ENCODE data around the gene ATP12A. TPM values are rescaled to one million over a fixed set of nuclear protein-coding genes. Genes with fewer than 3 reads are reported as not detected.

The ATP12A gene
- total and polyA plus RNA-seq, 2 experiments from 2014 or later = 0.07 to 0.31 TPM

DNA sequence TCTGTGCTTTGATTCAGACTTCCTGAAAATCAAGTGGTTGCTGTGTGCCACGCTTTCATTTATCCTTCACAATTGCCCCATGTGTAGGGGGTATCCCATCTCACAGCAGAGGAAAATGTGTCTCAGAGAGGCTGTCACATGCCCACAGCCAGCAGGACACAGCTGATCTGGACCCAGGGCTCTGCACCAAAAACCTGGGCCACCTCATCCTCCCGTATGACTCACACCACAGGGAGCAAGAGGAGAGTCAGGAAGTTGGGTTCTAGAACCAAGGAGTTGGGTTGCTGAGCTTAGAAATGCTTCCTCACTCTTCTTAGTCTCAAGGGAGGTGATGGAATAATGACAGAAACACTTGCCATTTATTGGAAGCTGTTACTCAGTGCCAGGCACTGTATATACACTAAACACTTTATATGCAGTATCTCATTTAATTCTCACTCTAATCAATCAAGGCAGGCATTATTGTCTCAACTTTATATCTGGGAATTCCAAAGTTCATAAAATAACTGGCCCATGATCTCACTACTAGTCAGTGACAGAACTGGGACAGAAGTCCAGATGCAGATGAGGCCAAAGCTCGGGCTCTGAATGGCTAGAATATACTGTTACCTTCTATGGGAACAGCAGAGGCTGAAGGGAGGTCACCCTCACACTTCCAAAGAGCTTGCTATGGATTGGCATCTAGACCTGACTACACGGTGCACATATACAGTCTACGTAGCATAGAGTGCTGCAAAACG is 47.7 kb upstream of the ATP12A start:
- H3K36me3 ChIP-seq (replicated peaks; ENCODE audit: insufficient read depth, low read depth) = no peaks in the 10 kb centered on the region
- no peaks in the 10 kb centered on the region for H4K20me1 ChIP-seq (ENCODE audit: insufficient read depth, poor library complexity, severe bottlenecking)
- TF ChIP-seq, protein P1, sequence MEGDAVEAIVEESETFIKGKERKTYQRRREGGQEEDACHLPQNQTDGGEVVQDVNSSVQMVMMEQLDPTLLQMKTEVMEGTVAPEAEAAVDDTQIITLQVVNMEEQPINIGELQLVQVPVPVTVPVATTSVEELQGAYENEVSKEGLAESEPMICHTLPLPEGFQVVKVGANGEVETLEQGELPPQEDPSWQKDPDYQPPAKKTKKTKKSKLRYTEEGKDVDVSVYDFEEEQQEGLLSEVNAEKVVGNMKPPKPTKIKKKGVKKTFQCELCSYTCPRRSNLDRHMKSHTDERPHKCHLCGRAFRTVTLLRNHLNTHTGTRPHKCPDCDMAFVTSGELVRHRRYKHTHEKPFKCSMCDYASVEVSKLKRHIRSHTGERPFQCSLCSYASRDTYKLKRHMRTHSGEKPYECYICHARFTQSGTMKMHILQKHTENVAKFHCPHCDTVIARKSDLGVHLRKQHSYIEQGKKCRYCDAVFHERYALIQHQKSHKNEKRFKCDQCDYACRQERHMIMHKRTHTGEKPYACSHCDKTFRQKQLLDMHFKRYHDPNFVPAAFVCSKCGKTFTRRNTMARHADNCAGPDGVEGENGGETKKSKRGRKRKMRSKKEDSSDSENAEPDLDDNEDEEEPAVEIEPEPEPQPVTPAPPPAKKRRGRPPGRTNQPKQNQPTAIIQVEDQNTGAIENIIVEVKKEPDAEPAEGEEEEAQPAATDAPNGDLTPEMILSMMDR (IDR thresholded peaks at IDR 0.05; ENCODE audit: poor library complexity) = no peak
- TF ChIP-seq EZH2 (IDR thresholded peaks at IDR 0.05; ENCODE audit: borderline replicate concordance) (no peak), EZH2phosphoT487 (IDR thresholded peaks at IDR 0.05; ENCODE audit: low read depth, severe bottlenecking, unreplicated experiment) (no peak)
- no peaks in the 10 kb centered on the region for H3K9me2 ChIP-seq (replicated peaks; ENCODE audit: insufficient read depth)
- no peaks in the 10 kb centered on the region for H3K27me3 ChIP-seq
- no peak for DNase-seq (ENCODE audit: low spot score)
- H3K4me1 ChIP-seq (ENCODE audit: insufficient read depth) = no peaks in the 10 kb centered on the region
- no peak overlapping the region for H3K4me2 ChIP-seq
- no peak overlapping the region for H3K4me3 ChIP-seq
- no peak overlapping the region for H3K27ac ChIP-seq
- H3K9me3 ChIP-seq (ENCODE audit: low read depth) = no peaks in the 10 kb centered on the region
- 87% methylated on average over 6 of the region's 6 CpGs for WGBS (ENCODE audit: low lambda C conversion rate, missing lambda C conversion rate)
- no peak overlapping the region for H2AFZ ChIP-seq
- no peaks in the 10 kb centered on the region for H3K79me2 ChIP-seq

GRCh38 chr13:24636776-24637175 is 43.4 kb upstream of the ATP12A start:
- Histone ChIP-seq H3K27me3 (no peaks in the 10 kb centered on the region), H3K79me2 (no peaks in the 10 kb centered on the region), H3K4me1 (ENCODE audit: insufficient read depth) (no peaks in the 10 kb centered on the region), H4K20me1 (ENCODE audit: insufficient read depth, poor library complexity, severe bottlenecking) (no peaks in the 10 kb centered on the region), H2AFZ (no peak overlapping the region), H3K27ac (no peak overlapping the region), H3K9me2 (replicated peaks; ENCODE audit: insufficient read depth) (no peaks in the 10 kb centered on the region), H3K4me2 (no peak overlapping the region), H3K9me3 (ENCODE audit: low read depth) (no peaks in the 10 kb centered on the region), H3K36me3 (replicated peaks; ENCODE audit: insufficient read depth, low read depth) (no peaks in the 10 kb centered on the region), H3K4me3 (no peak overlapping the region)
- DNase-seq (ENCODE audit: low spot score) = no peak
- WGBS (ENCODE audit: low lambda C conversion rate, missing lambda C conversion rate) = 97% methylated on average over 8 of the region's 8 CpGs
- TF ChIP-seq, protein P1 (IDR thresholded peaks at IDR 0.05; ENCODE audit: poor library complexity) = no peak
- TF ChIP-seq EZH2phosphoT487 (IDR thresholded peaks at IDR 0.05; ENCODE audit: low read depth, severe bottlenecking, unreplicated experiment) (no peak), EZH2 (IDR thresholded peaks at IDR 0.05; ENCODE audit: borderline replicate concordance) (no peak)

DNA sequence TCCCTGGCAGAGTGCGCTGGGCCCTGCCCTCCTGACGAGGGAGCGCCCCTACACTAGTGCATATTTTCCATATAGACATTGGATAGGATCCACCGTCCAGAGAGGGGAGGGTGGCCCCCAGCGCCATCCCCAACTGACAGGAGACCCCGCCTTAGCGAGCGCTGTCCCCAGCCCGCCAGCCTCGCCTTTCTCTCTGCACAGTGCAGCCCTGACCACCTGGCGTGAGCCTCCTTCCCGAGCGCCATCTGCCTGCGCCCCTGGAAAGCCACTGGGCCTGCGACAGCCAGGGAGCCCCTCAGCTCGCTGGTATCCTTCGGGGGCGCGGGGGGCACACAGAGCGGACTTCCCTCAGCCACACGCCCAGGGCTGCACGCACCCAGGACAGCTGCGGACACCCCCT is 42.1 kb upstream of the ATP12A start:
- no peaks in the 10 kb centered on the region for H3K79me2 ChIP-seq
- H3K27me3 ChIP-seq = no peaks in the 10 kb centered on the region
- no peaks in the 10 kb centered on the region for H3K4me1 ChIP-seq (ENCODE audit: insufficient read depth)
- H4K20me1 ChIP-seq (ENCODE audit: insufficient read depth, poor library complexity, severe bottlenecking) = no peaks in the 10 kb centered on the region
- WGBS (ENCODE audit: low lambda C conversion rate, missing lambda C conversion rate) = 98% methylated on average over 13 of the region's 23 CpGs
- H3K9me3 ChIP-seq (ENCODE audit: low read depth) = no peaks in the 10 kb centered on the region
- no peak overlapping the region for H2AFZ ChIP-seq
- H3K9me2 ChIP-seq (replicated peaks; ENCODE audit: insufficient read depth) = no peaks in the 10 kb centered on the region
- H3K27ac ChIP-seq = no peak overlapping the region
- H3K36me3 ChIP-seq (replicated peaks; ENCODE audit: insufficient read depth, low read depth) = no peaks in the 10 kb centered on the region
- no peak for DNase-seq (ENCODE audit: low spot score)
- no peak overlapping the region for H3K4me3 ChIP-seq
- H3K4me2 ChIP-seq = no peak overlapping the region
- TF ChIP-seq EZH2phosphoT487 (IDR thresholded peaks at IDR 0.05; ENCODE audit: low read depth, severe bottlenecking, unreplicated experiment) (no peak), EZH2 (IDR thresholded peaks at IDR 0.05; ENCODE audit: borderline replicate concordance) (no peak)
- TF ChIP-seq, protein P1 (IDR thresholded peaks at IDR 0.05; ENCODE audit: poor library complexity) = no peak

Measured in hepatocyte (in vitro differentiated cells).